HepG2 (cell line): ENCODE measurements around the gene SLC39A3. TPM values are rescaled to one million over a fixed set of nuclear protein-coding genes. Genes with fewer than 3 reads are reported as not detected.

ENCODE experiments used
- ATAC-seq: fragments of 200-7000 bp; cut with Tn5 transposase; 3 replicates; pipeline ENCODE4 v1.9.1; 2020; ENCODE audit warnings: mild to moderate bottlenecking, moderate library complexity
- BruUV-seq: library from RNA; stranded (reverse); fragments of 400-500 nt; replicated peaks from 2 replicates; lab custom pipeline; 2021; lab: Mats Ljungman, UMichigan
- CTCF ChIA-PET: fragments of 300-600 bp; formaldehyde crosslinking; extraction: SDS; loops from one replicate; lab custom pipeline; 2021; ENCODE audit warnings: low total read pairs, inconsistent platforms, low intra/inter-chr PET ratio; lab: Yijun Ruan, JAX
- POLR2A ChIA-PET: fragments of 350-600 bp; sonication (Branson Sonifier 250); formaldehyde crosslinking; loops from one replicate; lab custom pipeline; 2020; ENCODE audit warnings: antibody characterized with exemption, inconsistent platforms; lab: Yijun Ruan, JAX
- DNase-seq: peaks from one replicate; pipeline ENCODE4 v3.0.0-alpha.2; 2015; ENCODE audit warnings: low spot score
- FAIRE-seq: peaks from 3 replicates; lab custom pipeline; 2011; peaks lifted over from hg19 to GRCh38; lab: Jason Lieb, UNC
- H2AFZ ChIP-seq: one replicate; pipeline ENCODE4 v1.6.1; 2011; ENCODE audit warnings: low read length, inconsistent platforms
- H3K27ac ChIP-seq: fragments of 300-600 bp; 3 replicates; pipeline ENCODE4 v1.8.0; 2011; ENCODE audit warnings: mixed run types, mild to moderate bottlenecking, mixed read lengths, low read length, inconsistent platforms; ENCODE audit not compliant: insufficient read depth; ENCODE audit errors: extremely low read length
- H3K27me3 ChIP-seq, 2 experiments: fragments of 200-600 bp in 1 of 2; 2 replicates in 1 of 2; 3 replicates in 1 of 2; pipeline versions ENCODE4 v1.6.0 to v1.8.0; 2011; ENCODE audit warnings: low read length in 2 of 2, mild to moderate bottlenecking in 2 of 2, moderate library complexity in 2 of 2, inconsistent platforms in 1 of 2; ENCODE audit not compliant: insufficient read depth in 2 of 2, control insufficient read depth in 1 of 2
- H3K36me3 ChIP-seq, 2 experiments: fragments of 200-600 bp in 1 of 2; replicated peaks in 1 of 2; 2 replicates in 1 of 2; 3 replicates in 1 of 2; pipeline versions ENCODE4 v1.5.1 to v1.8.0; 2011; ENCODE audit warnings: low read length in 2 of 2, inconsistent platforms in 1 of 2; ENCODE audit not compliant: insufficient read depth in 2 of 2, control insufficient read depth in 1 of 2
- H3K4me1 ChIP-seq: 2 replicates; pipeline ENCODE4 v1.5.1; 2012; ENCODE audit warnings: low read length, inconsistent platforms; ENCODE audit not compliant: insufficient read depth
- H3K4me2 ChIP-seq: 2 replicates; pipeline ENCODE4 v1.6.0; 2011; ENCODE audit warnings: low read depth, low read length, inconsistent platforms
- H3K4me3 ChIP-seq, 3 experiments: fragments of 200-600 bp in 1 of 3; sonication (generic), shearing (Covaris generic) in 1 of 3; replicated peaks in 1 of 3; 2 replicates each; pipeline ENCODE4 v1.5.1; 2011 to 2016; ENCODE audit warnings: low read length in 3 of 3, inconsistent platforms in 2 of 3, low read depth in 2 of 3, mild to moderate bottlenecking in 2 of 3, control low read depth in 1 of 3, mixed read lengths in 1 of 3; ENCODE audit not compliant: insufficient read depth in 1 of 3
- H3K79me2 ChIP-seq: one replicate; pipeline ENCODE4 v1.6.1; 2011; ENCODE audit warnings: low read length, inconsistent platforms; ENCODE audit not compliant: insufficient read depth
- H3K9ac ChIP-seq: 2 replicates; pipeline ENCODE4 v1.6.0; 2011; ENCODE audit warnings: mild to moderate bottlenecking, low read depth, low read length, inconsistent platforms; ENCODE audit not compliant: insufficient read depth
- H3K9me3 ChIP-seq: 2 replicates; pipeline ENCODE4 v1.5.1; 2012; ENCODE audit warnings: mild to moderate bottlenecking, low read length
- H4K20me1 ChIP-seq: 2 replicates; pipeline ENCODE4 v1.6.0; 2011; ENCODE audit warnings: inconsistent platforms, mild to moderate bottlenecking, low read length, moderate library complexity; ENCODE audit not compliant: insufficient read depth
- BRF2 ChIP-seq: sonication (generic); formaldehyde crosslinking; IDR thresholded peaks from 2 replicates; pipeline ENCODE4 v1.8.1; 2022; ENCODE audit warnings: mild to moderate bottlenecking, missing genetic modification reagents
- CEBPZ ChIP-seq: IDR thresholded peaks from 2 replicates; pipeline ENCODE4 v1.6.1; 2012; ENCODE audit warnings: low read length, improper control_type of control experiment
- ETS1 ChIP-seq: sonication (generic); formaldehyde crosslinking; IDR thresholded peaks from 2 replicates; pipeline ENCODE4 v1.4.0; 2020; ENCODE audit warnings: missing genetic modification reagents
- FOXC1 ChIP-seq: sonication (generic); formaldehyde crosslinking; IDR thresholded peaks from 2 replicates; pipeline ENCODE4 v1.8.0; 2022; ENCODE audit warnings: mild to moderate bottlenecking, missing genetic modification reagents, borderline replicate concordance
- GABPB1 ChIP-seq: IDR thresholded peaks from 2 replicates; pipeline ENCODE4 v1.6.1; 2016; ENCODE audit warnings: mild to moderate bottlenecking, missing genetic modification reagents, moderate library complexity, missing compliant biosample characterization
- ISX ChIP-seq: sonication (generic); formaldehyde crosslinking; conservative IDR thresholded peaks from 2 replicates; pipeline ENCODE4 v1.5.0; 2020; ENCODE audit warnings: missing genetic modification reagents
- KDM3A ChIP-seq: IDR thresholded peaks from 2 replicates; pipeline ENCODE4 v1.6.1; 2018; ENCODE audit warnings: low read depth, missing compliant biosample characterization
- NONO ChIP-seq, 2 experiments: fragments of 450-650 bp in 1 of 2; sonication (generic) in 1 of 2; formaldehyde crosslinking in 1 of 2; IDR thresholded peaks in 1 of 2; conservative IDR thresholded peaks in 1 of 2; 2 replicates each; pipeline versions ENCODE4 v1.6.1 to v1.8.0; 2017 to 2022; ENCODE audit warnings: mild to moderate bottlenecking in 1 of 2, missing genetic modification reagents in 1 of 2, moderate library complexity in 1 of 2
- PCBP2 ChIP-seq: fragments of 200-400 bp; formaldehyde crosslinking; optimal IDR thresholded peaks from 2 replicates; pipeline ENCODE3; 2018; ENCODE audit warnings: low read length, low read depth; ENCODE audit not compliant: poor library complexity, severe bottlenecking
- RFX5 ChIP-seq: IDR thresholded peaks from 2 replicates; pipeline ENCODE4 v1.6.1; 2011; ENCODE audit warnings: low read depth, low read length, improper control_type of control experiment
- TBX2 ChIP-seq: sonication (generic); formaldehyde crosslinking; IDR thresholded peaks from 2 replicates; pipeline ENCODE4 v1.5.0; 2020; ENCODE audit warnings: missing genetic modification reagents, mild to moderate bottlenecking, borderline replicate concordance
- ZC3H4 ChIP-seq: sonication (generic); formaldehyde crosslinking; IDR thresholded peaks from 2 replicates; pipeline ENCODE4 v1.4.0; 2020; ENCODE audit warnings: missing genetic modification reagents, borderline replicate concordance
- ZNF10 ChIP-seq: sonication (generic); formaldehyde crosslinking; IDR thresholded peaks from 2 replicates; pipeline ENCODE4 v1.4.0; 2020; ENCODE audit warnings: mild to moderate bottlenecking, low read depth, missing genetic modification reagents, borderline replicate concordance
- ZNF460 ChIP-seq: sonication (generic); formaldehyde crosslinking; IDR thresholded peaks from 2 replicates; pipeline ENCODE4 v1.5.1; 2020; ENCODE audit warnings: missing genetic modification reagents, mild to moderate bottlenecking, borderline replicate concordance
- ZNF512 ChIP-seq: sonication (generic); formaldehyde crosslinking; IDR thresholded peaks from 2 replicates; pipeline ENCODE4 v1.4.0; 2020; ENCODE audit warnings: mild to moderate bottlenecking, missing genetic modification reagents
- ZNF780A ChIP-seq: sonication (generic); formaldehyde crosslinking; IDR thresholded peaks from 2 replicates; pipeline ENCODE4 v1.8.0; 2022; ENCODE audit warnings: mild to moderate bottlenecking, missing genetic modification reagents, moderate library complexity
- WGBS: methylation state at CpG from one replicate; pipeline ENCODE4 v1.1.6; 2017; ENCODE audit warnings: low lambda C conversion rate; 5-methylcytosine and 5-hydroxymethylcytosine counted together
- in situ Hi-C: cut with HindIII; loops from 2 replicates; pipeline ENCODE4 v1.10.0; 2017; ENCODE audit warnings: low pct_unique_long_range_greater_than_20kb; ENCODE audit not compliant: extremely low pct_ligation_motif_present
- intact Hi-C: fragments of 100-400 bp; cut with micrococcal nuclease; formaldehyde crosslinking; loops from one replicate; pipeline ENCODE4 v1.10.0; 2022; ENCODE audit not compliant: unreplicated experiment
- polyA plus RNA-seq, 8 experiments: library from polyadenylated mRNA; depleted of rRNA in 3 of 8; stranded (reverse) in 7 of 8; unstranded in 1 of 8; fragments of >200 nt; fragmentation: Illumina TruSeq in 4 of 8; extraction: Trizol in 4 of 8; gene quantifications; 2 replicates each; pipeline versions ENCODE4 v1.2.1 to v1.2.3, GENCODE V29; 2011 to 2016; ENCODE audit warnings: low read depth in 4 of 8, missing spikeins in 1 of 8, mixed read lengths in 1 of 8; ENCODE audit not compliant: insufficient read depth in 1 of 8
- total RNA-seq, 5 experiments: library from RNA; depleted of rRNA; stranded (reverse); fragments of >200 nt; fragmentation: Illumina TruSeq; extraction: Trizol; gene quantifications; 2 replicates each; pipeline ENCODE4 v1.2.3, GENCODE V29; 2016; ENCODE audit warnings: low read depth in 1 of 5

SLC39A3 gene
- total and polyA plus RNA-seq, 2 of the 13 experiments (the other 11 are each of a cell fraction or from before 2014, with no cell fraction given): 33.6 to 41.6 TPM

- TF ChIP-seq ISX (CRISPR knock-in tag) (no peak), NONO (IDR thresholded peaks at IDR 0.05) (no peak), NONO (CRISPR knock-in tag; conservative IDR thresholded peaks at IDR 0.05) (no peak), PCBP2 (no peak), ZNF780A (CRISPR knock-in tag) (no peak), ZNF10 (no peak), FOXC1 (CRISPR knock-in tag) (no peak), KDM3A (CRISPR knock-in tag) (no peak), ZC3H4 (CRISPR knock-in tag) (no peak), ZNF460 (no peak), CEBPZ (no peak), BRF2 (CRISPR knock-in tag) (no peak), ZNF512 (CRISPR knock-in tag) (no peak), TBX2 (no peak), RFX5 (no peak), ETS1 (CRISPR knock-in tag) (no peak), GABPB1 (CRISPR knock-in tag) (no peak)
- TF ChIP-seq, all 625 proteins: peak for 0
- H3K27ac ChIP-seq: no peak overlapping the region
- BruUV-seq: no TSS peak
- H3K9me3 ChIP-seq: no peaks in the 10 kb centered on the region
- in situ Hi-C loops (no loop called here), intact Hi-C loops (no loop called here)
- no peaks in the 10 kb centered on the region for H3K79me2 ChIP-seq
- no peak for FAIRE-seq
- no peaks in the 10 kb centered on the region for H3K27me3 ChIP-seq
- DNase-seq: no peak
- H2AFZ ChIP-seq: no peak overlapping the region
- no peak overlapping the region for H3K4me3 ChIP-seq
- no peak overlapping the region for H3K4me2 ChIP-seq
- WGBS: 81% methylated on average over 3 of the region's 5 CpGs
- no peaks in the 10 kb centered on the region; a peak in 1 of 5 replicates for H3K36me3 ChIP-seq
- no peak for ATAC-seq
- POLR2A ChIA-PET: no interaction called here
- H3K9ac ChIP-seq: no peak overlapping the region
- H3K4me1 ChIP-seq: peaks cover 21% of the 10 kb centered on the region
- no peaks in the 10 kb centered on the region for H4K20me1 ChIP-seq
- CTCF ChIA-PET: no interaction called here
Observed at GRCh38 chr19:2694196-2694595, 45.6 kb downstream of the SLC39A3 start.
